A549 (cell line): ENCODE results near the gene C16orf92.

Source experiments
- CBX8 ChIP-seq: fragments of 200-600 bp; sonication (generic); IDR thresholded peaks from 2 replicates; pipeline ENCODE4 v1.6.1; 2016
- CEBPB ChIP-seq, 2 experiments: fragments of >200 bp in 1 of 2; sonication (Bioruptor Twin) in 1 of 2; formaldehyde crosslinking in 1 of 2; IDR thresholded peaks; 2 replicates each; pipeline ENCODE4 v1.6.1; 2012 to 2016
- CTCF ChIP-seq: fragments of >200 bp; sonication (Bioruptor Twin); formaldehyde crosslinking; IDR thresholded peaks from 3 replicates; pipeline ENCODE4 v1.5.1; 2016
- ELK1 ChIP-seq: fragments of 150-350 bp; IDR thresholded peaks from 2 replicates; pipeline ENCODE4 v1.6.1; 2014; ENCODE audit warnings: low read depth, mild to moderate bottlenecking, low read length
- EP300 ChIP-seq, 2 experiments: fragments of >200 bp; sonication (Bioruptor Twin); formaldehyde crosslinking; IDR thresholded peaks; 2 replicates in 1 of 2; 3 replicates in 1 of 2; pipeline ENCODE4 v1.6.1; 2016 to 2017
- HOXB5 ChIP-seq: fragments of 250-450 bp; sonication (Bioruptor Pico); IDR thresholded peaks from 2 replicates; pipeline ENCODE4 v1.5.0; 2020; ENCODE audit warnings: mild to moderate bottlenecking, moderate library complexity
- KDM1A ChIP-seq: fragments of 200-600 bp; sonication (generic); IDR thresholded peaks from 2 replicates; pipeline ENCODE4 v1.6.1; 2016; ENCODE audit warnings: low read depth, mild to moderate bottlenecking
- NPAS2 ChIP-seq: fragments of 250-450 bp; sonication (Bioruptor Pico); IDR thresholded peaks from 2 replicates; pipeline ENCODE4 v1.8.0; 2022; ENCODE audit warnings: mild to moderate bottlenecking, moderate library complexity, borderline replicate concordance
- PBX3 ChIP-seq: IDR thresholded peaks from 2 replicates; pipeline ENCODE4 v1.6.1; 2012
- PHF8 ChIP-seq: fragments of 200-600 bp; sonication (generic); IDR thresholded peaks from 2 replicates; pipeline ENCODE4 v1.6.1; 2016; ENCODE audit warnings: low read depth, mild to moderate bottlenecking, antibody characterized with exemption, moderate library complexity, borderline replicate concordance
- POLR2A ChIP-seq: IDR thresholded peaks from 2 replicates; pipeline ENCODE4 v1.6.1; 2012; ENCODE audit warnings: mild to moderate bottlenecking, low read length
- REST ChIP-seq: fragments of 200-600 bp; sonication (generic); IDR thresholded peaks from 2 replicates; pipeline ENCODE4 v1.6.1; 2016; ENCODE audit warnings: antibody characterized with exemption, mild to moderate bottlenecking, moderate library complexity
- SMC3 ChIP-seq: fragments of >200 bp; sonication (Bioruptor Twin); formaldehyde crosslinking; IDR thresholded peaks from 3 replicates; pipeline ENCODE4 v1.6.1; 2018; ENCODE audit warnings: inconsistent platforms
- USF2 ChIP-seq: fragments of 450-650 bp; IDR thresholded peaks from 2 replicates; pipeline ENCODE4 v1.6.1; 2014; ENCODE audit warnings: antibody characterized with exemption

- TF ChIP-seq CEBPB (IDR thresholded peaks at IDR 0.05) (no peak), PHF8 (no peak), CTCF (no peak), POLR2A (no peak), HOXB5 (CRISPR knock-in tag) (no peak), KDM1A (no peak), ELK1 (no peak), CBX8 (no peak), REST (no peak), NPAS2 (CRISPR knock-in tag) (no peak), USF2 (no peak), SMC3 (no peak), EP300 (IDR thresholded peaks at IDR 0.05) (no peak), PBX3 (no peak)
Observed at GRCh38 chr16:30060346-30060745, 37.3 kb downstream of the C16orf92 start.
